ENCODE measurements around the gene SENP1. TPM values are rescaled to one million over a fixed set of nuclear protein-coding genes. Genes with fewer than 3 reads are reported as not detected.

Gene SENP1
- polyA plus RNA-seq, 3 donors = 5.2 to 8.0 (median 6.0) TPM

- no peak overlapping the region for H3K4me3 ChIP-seq (replicated peaks in 1 of 3; ENCODE audit: low read depth in 2 of 3, low read length in 3 of 3)
- H3K4me2 ChIP-seq (replicated peaks; ENCODE audit: extremely low read depth, low read length, poor library complexity, severe bottlenecking) = no peak overlapping the region
- Mint-ChIP-seq H3K36me3 (no peaks in the 10 kb centered on the region), H3K4me1 (no peaks in the 10 kb centered on the region), H3K27me3 (ENCODE audit: low read depth in 3 of 3) (peaks cover 9 to 24% (median 20%) of the 10 kb centered on the region in 3 donors), H3K9me3 (no peaks in the 10 kb centered on the region), H3K4me3 (no peak overlapping the region), H3K27ac (no peak overlapping the region)
- no peak for DNase-seq
- H4K20me1 ChIP-seq (ENCODE audit: insufficient read depth, low read length) = no peaks in the 10 kb centered on the region
- H3K36me3 ChIP-seq (replicated peaks in 1 of 2; ENCODE audit: control insufficient read depth in 1 of 2, insufficient read depth in 2 of 2, low read length in 2 of 2) = no peaks in the 10 kb centered on the region
- H3K79me2 ChIP-seq (ENCODE audit: insufficient read depth, low read length) = no peaks in the 10 kb centered on the region
- H3K27ac ChIP-seq (ENCODE audit: low read depth in 1 of 2, low read length in 2 of 2) = no peak overlapping the region
- 94% methylated on average over 2 of the region's 5 CpGs for WGBS (ENCODE audit: insufficient coverage)
- intact Hi-C loops (cut with micrococcal nuclease) = no loop called here
- H3K27me3 ChIP-seq (ENCODE audit: control insufficient read depth in 2 of 2, insufficient read depth in 2 of 2, low read length in 2 of 2) = peaks cover 3 to 7% of the 10 kb centered on the region in 2 donors
- no peak overlapping the region for H3K9ac ChIP-seq (ENCODE audit: insufficient read depth, low read length, poor library complexity, severe bottlenecking)
- TF ChIP-seq CTCF (IDR thresholded peaks at IDR 0.05) = no peak
- no peaks in the 10 kb centered on the region for H3K9me3 ChIP-seq (replicated peaks in 1 of 2; ENCODE audit: control insufficient read depth in 1 of 2, insufficient read depth in 1 of 2, low read length in 2 of 2)
- no peaks in the 10 kb centered on the region for H3K4me1 ChIP-seq (ENCODE audit: control insufficient read depth in 1 of 2, insufficient read depth in 2 of 2, low read length in 2 of 2)
- no peak overlapping the region for H2AFZ ChIP-seq (ENCODE audit: insufficient read depth, low read depth, low read length, poor library complexity, severe bottlenecking)
Measured at GRCh38 chr12:48017496-48017895, 88.4 kb downstream of the SENP1 start.

GRCh38 chr12:48016373-48017020 lies 89.4 kb downstream of the SENP1 start:
- TF ChIP-seq CTCF (IDR thresholded peaks at IDR 0.05) = no peak
- H3K36me3 ChIP-seq (replicated peaks in 1 of 2; ENCODE audit: control insufficient read depth in 1 of 2, insufficient read depth in 2 of 2, low read length in 2 of 2) = no peaks in the 10 kb centered on the region
- H2AFZ ChIP-seq (ENCODE audit: insufficient read depth, low read depth, low read length, poor library complexity, severe bottlenecking) = no peak overlapping the region
- H3K4me2 ChIP-seq (replicated peaks; ENCODE audit: extremely low read depth, low read length, poor library complexity, severe bottlenecking) = no peak overlapping the region
- DNase-seq = no peak
- H4K20me1 ChIP-seq (ENCODE audit: insufficient read depth, low read length) = no peaks in the 10 kb centered on the region
- Mint-ChIP-seq H3K4me1 (no peaks in the 10 kb centered on the region), H3K27ac (no peak overlapping the region), H3K9me3 (no peaks in the 10 kb centered on the region), H3K36me3 (no peaks in the 10 kb centered on the region), H3K4me3 (no peak overlapping the region), H3K27me3 (ENCODE audit: low read depth in 3 of 3) (peaks cover 9 to 24% (median 20%) of the 10 kb centered on the region in 3 donors)
- H3K9ac ChIP-seq (ENCODE audit: insufficient read depth, low read length, poor library complexity, severe bottlenecking) = no peak overlapping the region
- intact Hi-C loops (cut with micrococcal nuclease) = no loop called here
- WGBS (ENCODE audit: insufficient coverage) = 87% methylated on average over 7 of the region's 8 CpGs
- no peak overlapping the region for H3K27ac ChIP-seq (ENCODE audit: low read depth in 1 of 2, low read length in 2 of 2)
- no peaks in the 10 kb centered on the region for H3K79me2 ChIP-seq (ENCODE audit: insufficient read depth, low read length)
- H3K27me3 ChIP-seq (ENCODE audit: control insufficient read depth in 2 of 2, insufficient read depth in 2 of 2, low read length in 2 of 2) = peaks cover 3 to 7% of the 10 kb centered on the region in 2 donors
- H3K9me3 ChIP-seq (replicated peaks in 1 of 2; ENCODE audit: control insufficient read depth in 1 of 2, insufficient read depth in 1 of 2, low read length in 2 of 2) = no peaks in the 10 kb centered on the region
- H3K4me1 ChIP-seq (ENCODE audit: control insufficient read depth in 1 of 2, insufficient read depth in 2 of 2, low read length in 2 of 2) = no peaks in the 10 kb centered on the region
- H3K4me3 ChIP-seq (replicated peaks in 1 of 3; ENCODE audit: low read depth in 2 of 3, low read length in 3 of 3) = no peak overlapping the region

Data from CD14-positive monocyte (primary cell).